NCI-H446 (cell line): ENCODE measurements around the gene PYROXD2.

Source experiments
- DNase-seq, 2 experiments: peaks; one replicate each; lab custom pipeline; 2025; lab: John Stamatoyannopoulos, UW

PYROXD2 gene

DNA sequence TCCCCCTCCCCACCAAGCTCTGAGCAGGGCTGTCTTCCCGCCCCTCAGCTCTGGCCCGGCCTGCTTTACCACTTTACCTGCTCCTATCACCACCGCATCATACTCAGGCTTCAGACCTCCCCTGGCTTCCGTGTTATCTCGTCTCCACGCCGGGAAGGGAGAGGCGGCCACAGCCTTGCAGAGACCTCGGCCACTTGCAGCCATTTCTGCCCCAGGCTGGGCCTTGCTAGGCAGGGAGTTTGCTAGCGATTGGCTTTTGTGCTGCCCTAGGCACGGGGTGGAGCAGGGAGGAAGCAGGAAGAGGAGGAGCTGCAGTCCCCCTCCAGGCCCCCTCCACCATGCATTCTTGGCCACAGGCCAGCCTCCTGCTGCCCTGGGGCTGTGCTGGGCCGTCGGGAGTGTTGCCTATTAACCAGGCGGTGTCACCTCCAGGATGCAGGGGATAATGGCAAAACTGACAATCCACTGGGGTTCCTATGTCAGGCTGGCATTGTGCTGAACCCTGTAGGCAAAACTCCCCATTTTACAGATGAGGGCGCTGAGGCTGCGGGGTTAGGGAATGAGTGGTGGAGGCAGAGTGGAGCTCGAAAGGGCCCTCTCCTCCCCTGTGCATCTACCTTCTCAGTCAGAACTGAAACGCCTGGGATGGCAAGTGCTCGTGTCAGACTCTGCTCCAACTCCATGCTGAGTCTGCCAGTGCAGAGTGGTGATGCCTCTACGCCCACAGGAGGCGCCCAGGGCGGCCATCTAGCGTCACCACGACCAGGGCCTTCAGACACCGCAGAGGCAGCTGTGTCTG, at the start of gene PYROXD2:
PYROXD2 (minus strand) TSS at position 251 of the 799 bp plus-strand sequence; CDS start at position 204, 47 bp downstream.
- peak in 1 of 2 experiments; percentile 62 for DNase-seq

GRCh38 chr10:98463976-98464754, 49.2 kb upstream of the PYROXD2 start:
- DNase-seq: no peak

GRCh38 chr10:98463016-98463415, 48.0 kb upstream of the PYROXD2 start:
- no peak for DNase-seq

DNA sequence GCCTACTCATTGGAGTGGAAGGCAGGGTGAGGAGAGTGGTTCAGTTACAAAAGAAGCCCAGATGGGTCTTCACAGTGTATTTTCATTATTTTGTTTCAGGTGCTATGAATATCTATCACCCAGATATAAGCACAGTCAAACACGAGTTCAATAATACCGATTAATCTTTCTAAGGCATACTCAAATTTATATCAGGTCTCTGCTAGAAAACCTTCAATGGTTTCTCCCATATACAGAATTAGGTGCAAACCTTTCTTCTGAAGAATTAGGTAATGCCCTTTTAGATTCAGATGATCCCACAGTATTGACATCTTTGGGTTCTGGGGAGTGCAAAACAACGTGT, 46.5 kb upstream of the PYROXD2 start:
- DNase-seq: no peak

DNA sequence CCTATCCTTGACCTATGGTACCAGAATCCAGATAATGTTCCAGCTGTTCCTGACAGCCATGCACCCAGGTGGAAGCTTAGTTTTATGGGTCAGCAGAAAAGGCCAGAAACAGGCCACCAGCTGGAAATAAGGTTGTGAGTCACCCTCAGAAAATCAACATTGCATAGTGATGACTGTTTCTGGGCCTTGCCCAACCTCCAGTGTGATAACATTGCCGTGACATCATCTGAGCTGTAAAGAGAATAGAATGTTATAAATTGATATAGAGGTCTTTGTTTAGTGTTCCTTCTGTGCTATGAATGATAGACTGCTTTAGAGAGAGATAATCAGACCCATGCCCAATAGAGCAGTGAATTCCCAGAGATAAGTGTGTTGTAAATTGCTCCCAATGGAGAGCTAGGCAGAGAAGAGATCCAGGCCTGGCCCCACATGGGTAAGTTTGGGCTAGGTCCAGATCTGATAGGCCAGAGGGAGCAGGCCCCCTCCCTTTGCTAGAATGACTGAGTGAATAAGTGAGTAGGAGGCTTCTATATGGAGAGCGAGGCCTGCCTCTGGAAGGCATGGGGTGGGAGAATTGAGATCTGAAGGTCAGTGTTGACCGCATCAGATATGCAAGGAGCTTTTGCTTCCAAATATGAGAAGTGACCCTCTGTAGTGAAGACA, 46.0 kb upstream of the PYROXD2 start:
- no peak for DNase-seq

- DNase-seq: no peak
Observed at GRCh38 chr10:98458809-98459784, 44.1 kb upstream of the PYROXD2 start.

- DNase-seq: no peak
Observed at GRCh38 chr10:98457721-98458120, 42.7 kb upstream of the PYROXD2 start.

DNA sequence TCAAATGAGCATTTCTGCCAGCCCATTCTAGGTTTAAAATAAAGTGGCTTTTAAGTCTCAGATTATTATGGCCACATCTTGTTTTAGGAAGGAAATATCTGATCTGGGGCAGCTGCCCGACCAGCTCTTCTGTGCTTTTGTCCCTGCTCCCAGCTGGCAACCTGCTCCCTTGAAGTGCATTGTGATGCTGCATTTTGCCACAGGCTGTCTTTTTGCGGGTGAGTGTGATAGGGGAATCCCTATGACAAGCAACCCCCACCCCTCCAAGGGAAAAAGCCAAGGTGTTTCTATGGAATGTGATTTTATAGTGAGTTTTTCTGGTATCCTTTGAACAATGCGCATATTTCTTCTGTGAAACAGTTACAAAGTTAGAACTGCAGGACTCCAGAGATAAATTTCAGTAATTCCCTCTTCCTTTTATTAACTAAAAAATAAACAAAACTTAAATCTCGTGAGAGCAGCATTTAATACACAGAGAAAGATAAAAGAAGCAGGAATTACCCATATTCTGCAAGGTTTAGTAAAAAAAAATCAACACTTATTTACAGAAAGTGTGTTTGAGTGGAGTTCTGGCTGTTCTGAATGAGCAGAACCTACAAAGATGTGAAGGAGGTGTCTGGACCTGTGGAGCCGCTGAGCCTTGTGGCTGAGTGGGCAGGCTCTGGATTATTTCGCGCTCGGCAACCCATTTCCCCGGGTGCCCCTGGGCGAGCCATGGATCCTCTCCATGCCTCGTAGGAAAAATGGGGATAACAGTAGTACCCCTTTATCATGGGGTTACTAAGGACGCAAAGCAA, 41.9 kb upstream of the PYROXD2 start:
- no peak for DNase-seq

GRCh38 chr10:98456043-98456570, 41.1 kb upstream of the PYROXD2 start:
- no peak for DNase-seq

DNA sequence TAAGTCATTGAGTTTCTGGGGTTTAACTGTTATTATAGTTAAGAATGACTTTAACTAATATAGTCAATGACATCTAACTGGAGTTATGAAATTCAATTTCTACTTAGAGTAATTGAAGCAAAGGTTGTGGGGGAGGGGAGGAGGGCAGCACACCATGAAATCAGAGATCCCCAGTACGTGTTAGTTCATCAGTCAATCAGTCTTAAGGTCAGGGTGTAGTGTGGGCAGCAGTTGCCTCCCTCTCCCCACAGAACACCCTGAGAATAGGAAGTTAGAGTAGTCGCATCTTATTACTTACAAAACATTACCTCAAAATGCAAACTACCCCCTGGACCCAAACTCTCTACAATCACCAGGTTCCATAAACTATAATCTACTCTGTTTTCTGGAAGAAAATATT, 38.7 kb upstream of the PYROXD2 start:
- DNase-seq: no peak

DNA sequence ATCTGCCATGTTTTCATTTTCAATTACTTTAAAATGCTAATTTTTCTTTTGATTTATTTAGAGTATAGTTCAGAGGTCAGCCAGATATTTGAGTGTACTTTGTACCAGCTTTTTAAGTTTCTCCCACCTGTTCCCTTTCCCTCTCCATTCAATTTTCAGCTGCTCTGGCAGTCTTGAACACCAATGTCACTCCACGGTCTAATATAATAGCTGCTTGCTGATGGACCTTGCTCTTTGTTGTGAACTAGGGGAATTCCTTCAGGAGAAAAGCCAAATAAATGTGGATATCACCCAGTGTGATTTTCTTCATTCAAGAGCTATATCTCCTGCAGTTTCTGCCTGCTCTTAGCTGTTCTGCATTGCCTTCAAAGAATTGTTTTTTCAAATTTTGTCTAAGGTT, 35.6 kb upstream of the PYROXD2 start:
- no peak for DNase-seq

DNA sequence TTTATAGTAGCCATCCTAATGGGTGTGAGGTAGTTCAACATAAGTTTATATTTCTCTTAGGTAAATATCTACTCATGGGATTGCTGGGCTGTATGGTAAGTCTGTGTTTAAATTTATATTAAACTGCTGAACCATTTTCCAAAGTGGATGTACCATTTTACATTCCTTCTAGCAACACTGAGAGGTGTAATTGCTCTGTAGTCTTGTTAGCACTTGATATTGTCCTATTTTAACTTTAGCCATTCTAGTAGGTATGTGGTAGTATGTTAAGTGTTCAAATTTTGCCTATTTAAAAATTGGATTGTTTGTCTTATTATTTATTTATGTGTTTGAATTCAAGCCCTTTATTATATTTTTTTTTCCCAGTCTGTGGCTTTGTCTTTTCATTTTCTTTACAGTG, 34.3 kb upstream of the PYROXD2 start:
- no peak for DNase-seq

DNA sequence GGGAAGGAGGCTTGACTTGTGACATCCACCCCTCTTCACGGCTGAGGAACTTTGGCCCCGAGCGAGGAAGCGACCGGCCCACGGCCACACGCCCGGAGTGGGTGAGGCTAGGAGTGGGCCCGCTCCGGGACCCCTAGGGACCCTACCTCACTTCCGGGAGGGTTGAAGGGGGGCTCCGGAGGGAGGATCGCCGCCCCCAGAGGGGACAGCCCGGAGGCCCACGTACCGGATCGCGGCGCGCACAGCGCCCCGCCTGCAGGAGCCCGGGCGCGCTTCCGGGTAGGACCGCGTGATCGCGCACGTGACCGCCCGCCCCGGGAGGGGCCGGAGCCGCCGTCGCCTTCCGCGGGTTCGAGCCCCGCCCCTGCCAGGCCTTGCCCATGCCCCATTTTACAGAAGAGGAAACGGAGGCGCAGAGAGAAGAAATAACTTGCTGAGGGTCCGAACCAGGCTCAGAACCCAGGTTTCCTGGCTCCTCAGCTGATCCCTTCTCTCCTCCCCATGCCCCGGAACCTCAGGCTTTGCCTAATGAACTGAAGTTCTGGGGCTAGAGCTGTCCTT, 31.8 kb upstream of the PYROXD2 start, which contains the start of gene HPS1:
HPS1 (minus strand) TSS at position 275 of the 561 bp plus-strand sequence. CDS start 3,695 bp downstream, outside the sequence.
- peak in 1 of 2 experiments; percentile 74 for DNase-seq

DNA sequence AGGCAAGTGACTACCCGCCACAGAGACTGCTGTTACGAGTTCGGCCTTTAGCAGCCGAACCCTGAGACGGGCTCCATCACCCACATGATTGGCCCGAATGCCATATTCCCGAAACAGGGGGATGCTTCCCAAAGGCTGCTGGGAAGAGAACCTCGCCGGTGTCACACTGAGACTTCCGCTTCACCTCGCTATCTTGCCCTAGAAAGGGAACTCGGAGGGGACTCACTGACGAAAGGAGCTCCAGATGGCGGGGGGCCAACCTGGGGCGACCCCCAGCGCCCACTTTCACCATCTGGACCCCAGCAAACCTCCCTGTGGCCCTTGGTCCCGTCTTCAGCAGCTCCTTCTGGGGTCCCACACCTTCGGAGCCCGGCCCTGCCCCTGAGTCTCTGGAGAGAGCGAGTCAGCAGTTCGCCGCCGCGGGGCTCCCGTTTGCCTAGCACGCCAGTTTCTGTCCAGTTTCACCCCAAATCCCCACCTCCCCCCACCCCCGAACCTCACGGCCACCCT, 31.2 kb upstream of the PYROXD2 start:
- DNase-seq: no peak

- DNase-seq: no peak
Observed at GRCh38 chr10:98445200-98445812, 30.3 kb upstream of the PYROXD2 start.

DNA sequence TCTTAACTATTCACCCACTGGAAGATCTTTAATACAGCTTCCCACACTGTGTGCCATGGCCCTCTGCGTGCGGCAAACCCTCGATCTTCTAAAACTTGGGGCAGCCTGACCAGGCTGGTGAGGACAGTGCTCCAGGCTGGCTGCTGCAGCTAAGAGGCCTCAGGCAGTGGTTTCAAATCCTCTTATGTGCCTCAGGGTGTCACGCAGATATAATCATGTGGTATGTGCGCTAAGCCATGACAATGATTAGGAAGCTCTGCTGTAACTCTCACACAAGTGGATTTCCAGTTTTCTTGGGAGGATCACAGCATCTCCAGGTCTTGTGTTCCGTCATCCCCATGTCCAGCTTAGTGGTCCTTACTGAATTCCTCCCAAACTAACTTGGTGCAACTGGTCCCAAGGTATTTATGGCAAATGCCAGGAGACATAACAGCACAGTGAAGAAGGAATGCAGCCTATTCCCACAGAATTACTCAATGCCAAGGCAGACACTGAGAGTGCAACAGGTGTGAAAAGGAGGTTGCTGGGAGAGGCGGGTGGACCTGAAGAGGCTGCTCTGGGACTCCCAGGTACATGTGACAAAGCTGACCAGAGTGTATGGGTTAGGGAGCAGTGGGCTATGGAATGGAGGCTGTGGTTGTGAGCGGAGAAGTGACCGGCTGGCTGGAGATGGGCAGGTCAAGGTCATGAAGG, 29.5 kb upstream of the PYROXD2 start:
- no peak for DNase-seq

DNA sequence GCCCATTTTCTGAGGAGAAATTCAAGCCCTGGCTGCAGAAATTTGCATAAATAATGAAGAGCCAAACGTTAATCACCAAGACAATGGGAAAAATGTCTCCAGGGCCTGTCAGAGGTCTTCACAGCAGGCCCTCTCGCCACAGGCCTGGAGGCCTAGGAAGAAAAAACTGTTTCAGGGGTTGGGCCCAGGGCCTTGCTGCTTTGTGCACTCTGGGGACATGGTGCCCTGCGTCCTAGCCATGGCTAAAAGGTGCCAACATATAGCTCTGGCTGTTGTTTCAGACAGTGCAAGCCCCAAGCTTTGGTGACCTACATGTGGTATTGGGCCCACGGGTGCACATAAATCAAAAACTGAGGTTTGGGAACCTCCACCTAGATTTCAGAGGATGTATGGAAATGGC, 23.7 kb upstream of the PYROXD2 start:
- no peak for DNase-seq

DNA sequence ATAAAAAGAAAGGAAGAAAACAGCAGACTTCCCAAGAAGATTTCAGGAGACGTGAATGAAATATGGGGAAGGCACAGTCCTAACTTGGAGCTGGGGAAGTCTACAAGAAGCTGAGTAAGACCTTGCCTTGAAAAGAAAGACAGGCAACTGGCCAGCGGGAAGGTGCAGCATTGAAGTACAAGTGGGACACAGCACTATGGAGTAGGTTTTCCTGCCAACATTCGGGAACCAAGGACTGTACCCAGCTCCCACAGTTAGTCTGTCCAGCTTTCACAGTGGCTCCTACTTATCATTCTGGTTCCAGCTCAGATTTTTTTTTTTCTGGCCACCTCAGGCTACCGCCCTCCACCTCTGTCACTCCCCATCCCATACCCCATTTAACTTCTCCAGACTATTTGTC, 21.7 kb upstream of the PYROXD2 start:
- no peak for DNase-seq

- no peak for DNase-seq
Observed at GRCh38 chr10:98435178-98435577, 20.2 kb upstream of the PYROXD2 start.
